ENCODE measurements around the gene CCN5.

The CCN5 gene

GRCh38 chr20:44735816-44736169 lies 20.6 kb downstream of the CCN5 start:
- no peak for DNase-seq

- DNase-seq, result peak in 43 of 51 donors; percentile 6 to 88 (median 52)
These were observed 21.2 kb downstream of the CCN5 start for GRCh38 chr20:44736170-44737021.

GRCh38 chr20:44737116-44737515 lies 21.9 kb downstream of the CCN5 start:
- no peak for DNase-seq

DNA sequence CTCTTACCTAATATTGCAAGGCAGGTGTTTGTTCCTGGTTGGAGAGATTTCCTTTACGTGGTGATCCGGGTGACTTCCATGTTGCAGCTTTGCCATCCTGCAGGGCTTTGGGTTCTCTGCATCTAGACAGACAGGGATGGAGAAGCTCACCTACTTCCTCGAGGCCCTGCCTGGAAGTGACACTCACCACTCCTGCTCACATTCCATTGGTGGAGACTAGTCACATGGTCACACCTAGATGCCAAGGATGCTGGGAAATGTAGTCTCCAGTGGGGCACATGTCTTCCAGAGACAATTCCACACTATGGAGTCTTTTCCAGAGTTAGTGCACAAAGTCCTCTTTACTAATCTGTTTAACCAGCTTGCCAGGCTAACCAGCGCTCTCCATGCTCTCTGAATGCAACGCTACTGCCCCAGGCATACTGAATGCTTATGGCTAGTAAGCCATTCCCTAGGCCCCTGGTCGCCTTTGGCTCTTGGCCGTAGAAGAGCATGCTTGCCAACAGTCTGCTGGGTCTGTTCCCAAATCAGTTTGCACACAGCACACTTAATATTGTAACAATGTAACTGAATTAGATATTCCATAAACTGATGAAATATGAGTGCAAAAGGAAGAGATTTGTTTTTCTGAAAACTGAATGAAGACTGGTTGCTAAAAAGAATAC lies 23.8 kb downstream of the CCN5 start:
- peak in 43 of 51 donors; percentile 5 to 88 (median 53) for DNase-seq

- DNase-seq, result no peak
These were observed 24.8 kb downstream of the CCN5 start for GRCh38 chr20:44739942-44740341.

GRCh38 chr20:44742304-44743079 lies 27.3 kb downstream of the CCN5 start:
- DNase-seq, result no peak

- no peak for DNase-seq
These were observed 28.0 kb downstream of the CCN5 start for GRCh38 chr20:44743080-44743701.

DNA sequence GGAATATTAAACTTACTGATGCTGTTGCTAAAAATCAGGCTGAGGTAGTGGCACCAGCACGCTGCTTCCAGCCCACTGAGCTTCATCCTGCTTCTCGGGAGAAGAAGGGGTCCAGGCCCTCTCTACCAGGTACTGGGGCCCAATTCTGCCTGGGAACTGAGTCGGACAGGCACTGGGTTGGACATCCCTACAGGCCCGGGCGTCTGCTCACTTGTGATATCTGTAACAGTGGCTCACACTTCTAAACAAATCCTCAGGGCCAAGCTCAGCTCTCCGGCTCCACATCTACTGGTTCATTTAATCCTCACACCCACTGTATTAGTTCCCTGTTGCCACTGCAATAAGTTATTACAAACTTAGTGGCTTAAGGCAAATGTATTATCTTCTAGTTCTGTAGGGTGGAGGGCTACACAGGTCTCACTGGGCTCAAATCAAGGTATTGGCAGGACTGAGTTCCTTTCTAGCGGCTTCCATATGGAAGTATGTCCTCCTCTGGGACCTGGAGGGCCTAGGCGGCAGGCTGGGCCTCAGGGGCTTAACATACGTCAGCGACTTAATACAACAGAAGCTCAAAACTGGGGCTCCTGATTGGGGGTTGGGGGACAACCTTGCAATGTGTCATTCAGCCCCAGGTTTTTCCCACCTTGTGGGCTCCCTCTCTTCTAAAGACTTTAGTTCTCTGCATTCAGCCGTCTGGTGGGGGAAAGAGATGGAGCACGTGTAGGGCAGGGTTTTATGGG lies 28.9 kb downstream of the CCN5 start:
- no peak for DNase-seq

GRCh38 chr20:44745122-44745597 lies 30.0 kb downstream of the CCN5 start:
- no peak for DNase-seq

- DNase-seq, result peak in 5 of 51 donors; percentile 6 to 25 (median 17)
These were observed 30.6 kb downstream of the CCN5 start, which contains the start of gene KCNK15 for GRCh38 chr20:44745598-44746366. Gene KCNK15, plus strand, starts transcription at chr20:44745865. Its CDS starts 46 bp downstream, at chr20:44745911.

DNA sequence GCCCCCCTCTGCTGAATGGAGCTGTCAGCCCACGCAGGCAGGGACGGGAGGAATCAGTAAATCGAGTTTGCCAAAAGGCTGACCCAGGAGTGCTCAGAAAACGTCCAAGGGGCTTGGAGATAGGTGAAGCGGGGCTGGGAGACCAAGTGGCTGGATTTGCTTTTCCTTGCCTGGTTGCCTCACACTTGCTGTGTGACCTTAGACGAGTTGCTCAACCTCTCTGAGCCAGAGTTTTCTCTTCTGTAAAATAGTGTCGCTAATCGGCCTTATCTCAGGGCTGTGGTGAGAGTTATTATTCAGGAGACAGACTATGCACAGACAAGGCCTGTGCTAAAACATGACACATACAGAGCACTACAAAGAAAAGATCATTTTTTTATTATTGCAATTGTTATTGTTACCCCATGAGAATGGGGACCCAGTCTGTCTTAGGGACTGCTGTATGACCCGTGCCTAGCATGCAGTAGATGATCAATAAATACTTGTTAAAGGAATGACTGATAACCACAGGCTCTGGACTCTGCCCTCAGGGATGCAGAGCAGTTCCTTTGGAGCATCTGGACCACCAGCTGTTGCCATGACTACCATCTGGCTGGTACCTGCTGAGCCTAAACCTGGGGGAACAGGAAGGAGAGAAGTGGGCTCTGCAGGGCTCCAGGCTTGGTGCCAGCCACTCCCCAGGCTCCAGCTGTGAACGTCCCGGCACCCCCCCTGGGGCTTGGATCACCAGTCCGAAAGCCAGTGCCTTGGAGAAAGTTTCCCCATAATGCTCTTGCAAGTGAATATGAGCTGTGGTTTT lies 31.4 kb downstream of the CCN5 start:
- DNase-seq, result no peak

DNA sequence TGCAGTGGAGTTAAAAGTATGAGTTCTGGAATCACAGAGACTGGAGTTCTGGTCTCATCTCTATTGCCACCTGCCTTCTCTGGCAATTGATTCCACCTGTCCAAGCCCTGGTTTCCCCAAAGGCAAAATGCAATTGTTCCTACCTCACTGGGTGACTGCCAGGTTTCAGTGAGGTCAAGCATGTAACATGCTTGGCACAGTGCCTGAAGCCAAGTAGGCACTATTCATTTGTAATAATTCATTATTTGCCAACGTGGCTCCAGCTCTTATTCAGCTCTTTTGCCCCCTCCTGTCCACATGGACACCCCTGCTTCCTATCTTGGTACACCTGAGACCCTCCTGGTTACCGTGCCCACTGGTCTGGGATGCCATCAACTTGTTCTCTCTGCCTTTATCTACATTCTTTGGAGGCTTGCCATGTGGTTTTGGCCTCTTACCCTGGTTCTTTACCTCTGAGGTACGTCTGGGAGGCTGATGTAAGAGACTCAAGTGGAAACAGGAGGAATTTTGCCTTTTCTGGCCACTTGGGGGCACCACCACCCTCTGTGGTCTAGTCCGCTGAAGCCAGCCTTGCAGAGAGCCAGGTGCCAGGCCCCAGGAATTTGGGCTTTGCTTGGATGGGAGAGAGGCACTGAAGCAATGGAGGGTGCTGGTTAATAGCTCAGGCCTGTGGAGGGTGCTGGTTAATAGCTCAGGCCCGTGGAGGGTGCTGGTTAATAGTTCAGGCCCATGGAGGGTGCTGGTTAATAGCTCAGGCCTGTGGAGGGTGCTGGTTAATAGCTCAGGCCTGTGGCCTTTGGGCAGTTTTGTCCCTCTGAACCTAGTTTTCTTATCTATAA lies 32.2 kb downstream of the CCN5 start:
- peak in 43 of 51 donors; percentile 3 to 83 (median 44) for DNase-seq

DNA sequence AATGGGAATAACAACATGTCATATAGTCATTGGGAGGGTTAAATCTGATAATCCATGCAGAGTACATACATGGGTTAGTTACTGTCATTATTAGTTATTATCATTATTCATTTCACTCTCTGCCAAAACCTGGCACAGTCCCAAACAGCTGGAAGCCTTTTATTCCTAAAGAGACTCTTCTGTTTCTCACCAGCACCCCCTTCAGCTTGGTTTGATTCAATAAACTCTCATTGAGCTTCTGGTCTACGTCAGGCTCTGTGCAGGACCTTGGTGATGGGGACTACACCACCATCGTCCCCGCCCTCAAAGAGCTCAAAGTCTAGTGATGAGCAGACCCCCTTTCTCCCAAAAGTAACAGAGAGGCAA lies 32.8 kb downstream of the CCN5 start:
- peak in 1 of 51 donors; percentile 42 for DNase-seq

DNA sequence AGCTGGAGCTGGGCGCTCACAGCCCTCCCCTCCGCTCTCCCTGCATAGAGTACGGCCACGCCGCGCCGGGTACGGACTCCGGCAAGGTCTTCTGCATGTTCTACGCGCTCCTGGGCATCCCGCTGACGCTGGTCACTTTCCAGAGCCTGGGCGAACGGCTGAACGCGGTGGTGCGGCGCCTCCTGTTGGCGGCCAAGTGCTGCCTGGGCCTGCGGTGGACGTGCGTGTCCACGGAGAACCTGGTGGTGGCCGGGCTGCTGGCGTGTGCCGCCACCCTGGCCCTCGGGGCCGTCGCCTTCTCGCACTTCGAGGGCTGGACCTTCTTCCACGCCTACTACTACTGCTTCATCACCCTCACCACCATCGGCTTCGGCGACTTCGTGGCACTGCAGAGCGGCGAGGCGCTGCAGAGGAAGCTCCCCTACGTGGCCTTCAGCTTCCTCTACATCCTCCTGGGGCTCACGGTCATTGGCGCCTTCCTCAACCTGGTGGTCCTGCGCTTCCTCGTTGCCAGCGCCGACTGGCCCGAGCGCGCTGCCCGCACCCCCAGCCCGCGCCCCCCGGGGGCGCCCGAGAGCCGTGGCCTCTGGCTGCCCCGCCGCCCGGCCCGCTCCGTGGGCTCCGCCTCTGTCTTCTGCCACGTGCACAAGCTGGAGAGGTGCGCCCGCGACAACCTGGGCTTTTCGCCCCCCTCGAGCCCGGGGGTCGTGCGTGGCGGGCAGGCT lies 35.1 kb downstream of the CCN5 start:
- DNase-seq, result peak in 1 of 51 donors; percentile 13

- no peak for DNase-seq
These were observed 37.1 kb downstream of the CCN5 start for GRCh38 chr20:44752099-44752931.

DNA sequence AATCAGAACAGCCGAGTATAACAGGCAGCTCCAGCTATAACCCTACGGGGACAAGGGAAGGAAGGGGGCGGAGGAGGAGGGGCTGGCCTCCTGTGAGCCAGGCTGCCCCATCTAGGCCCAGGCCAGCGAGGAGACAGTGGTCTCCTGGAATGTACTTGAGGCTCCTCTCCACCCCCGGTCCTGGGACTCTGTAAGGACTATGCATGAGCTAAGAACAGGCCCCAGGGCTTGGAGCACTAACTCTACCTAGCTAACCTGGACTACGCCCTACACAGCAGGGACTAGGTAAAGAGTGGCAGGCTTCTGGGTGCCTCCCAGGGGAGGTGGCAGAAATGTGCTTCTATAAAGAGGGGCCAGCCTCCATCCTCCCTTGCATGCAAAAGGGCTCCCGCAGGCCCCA lies 39.4 kb downstream of the CCN5 start:
- no peak for DNase-seq
